Activated CD8-positive, alpha-beta T cell treated with anti-CD3 and anti-CD28 coated beads for 36 hours (primary cell): ENCODE measurements around the gene RMDN3. TPM values are rescaled to one million over a fixed set of nuclear protein-coding genes. Genes with fewer than 3 reads are reported as not detected.

Experiments
- ATAC-seq: fragments of 200-7000 bp; cut with Tn5 transposase; one replicate; pipeline ENCODE4 v1.10.0; 2021; ENCODE audit warnings: mild to moderate bottlenecking, moderate library complexity
- CTCF ChIA-PET: fragments of 350-600 bp; sonication (Branson Sonifier 250); formaldehyde crosslinking; loops from one replicate; lab custom pipeline; 2021; ENCODE audit warnings: antibody characterized with exemption; lab: Charles Lee
- POLR2A ChIA-PET: fragments of 350-600 bp; sonication (Branson Sonifier 250); formaldehyde crosslinking; loops from one replicate; lab custom pipeline; 2021; ENCODE audit warnings: antibody characterized with exemption; lab: Charles Lee
- DNase-seq: peaks from one replicate; pipeline ENCODE4 v3.0.0-alpha.2; 2020
- H3K27ac Mint-ChIP-seq: one replicate; pipeline ENCODE4 v1.8.0; 2021; ENCODE audit warnings: mild to moderate bottlenecking, mixed read lengths
- H3K27me3 Mint-ChIP-seq: one replicate; pipeline ENCODE4 v1.8.0; 2021; ENCODE audit warnings: mixed read lengths
- H3K36me3 Mint-ChIP-seq: one replicate; pipeline ENCODE4 v1.8.0; 2021; ENCODE audit warnings: low read depth, mixed read lengths
- H3K4me1 Mint-ChIP-seq: one replicate; pipeline ENCODE4 v1.8.0; 2021; ENCODE audit warnings: low read depth, mixed read lengths
- H3K4me3 Mint-ChIP-seq: one replicate; pipeline ENCODE4 v1.8.0; 2021; ENCODE audit warnings: mild to moderate bottlenecking, moderate library complexity, mixed read lengths
- H3K9me3 Mint-ChIP-seq: one replicate; pipeline ENCODE4 v1.8.0; 2021; ENCODE audit warnings: mixed read lengths
- intact Hi-C: fragments of 100-400 bp; cut with micrococcal nuclease; formaldehyde crosslinking; loops from one replicate; pipeline ENCODE4 v1.10.0; 2022
- total RNA-seq, 2 experiments: library from RNA; stranded (reverse); gene quantifications; one replicate each; pipeline ENCODE4 v1.2.3, GENCODE V29; 2021
- TF ChIP-seq, protein P1 (sequence below): fragments of 200-600 bp; IDR thresholded peaks from one replicate; pipeline ENCODE4 v1.8.0; 2022; ENCODE audit warnings: antibody characterized with exemption, mild to moderate bottlenecking

The RMDN3 gene
- total RNA-seq, 2 experiments from 2014 or later: 20.8 to 21.6 TPM

DNA sequence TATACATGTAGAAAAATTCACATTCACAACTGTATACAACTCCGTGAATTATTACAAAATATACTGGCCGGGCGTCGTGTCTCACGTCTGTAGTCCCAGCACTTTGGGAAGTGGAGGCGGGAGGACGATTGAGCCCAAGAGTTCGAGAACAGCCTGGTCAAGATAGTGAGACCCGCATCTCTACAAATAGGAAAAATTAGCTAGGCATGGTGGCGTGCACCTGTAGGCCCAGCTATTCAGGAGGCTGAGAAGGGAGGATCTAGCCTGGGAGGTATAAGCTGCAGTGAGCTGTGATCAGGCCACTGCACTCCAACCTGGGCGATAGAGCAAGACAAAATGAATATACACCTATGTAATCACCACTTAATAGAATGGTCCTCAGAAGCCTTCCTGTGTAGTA is 58.8 kb downstream of the RMDN3 start:
- TF ChIP-seq, protein P1, sequence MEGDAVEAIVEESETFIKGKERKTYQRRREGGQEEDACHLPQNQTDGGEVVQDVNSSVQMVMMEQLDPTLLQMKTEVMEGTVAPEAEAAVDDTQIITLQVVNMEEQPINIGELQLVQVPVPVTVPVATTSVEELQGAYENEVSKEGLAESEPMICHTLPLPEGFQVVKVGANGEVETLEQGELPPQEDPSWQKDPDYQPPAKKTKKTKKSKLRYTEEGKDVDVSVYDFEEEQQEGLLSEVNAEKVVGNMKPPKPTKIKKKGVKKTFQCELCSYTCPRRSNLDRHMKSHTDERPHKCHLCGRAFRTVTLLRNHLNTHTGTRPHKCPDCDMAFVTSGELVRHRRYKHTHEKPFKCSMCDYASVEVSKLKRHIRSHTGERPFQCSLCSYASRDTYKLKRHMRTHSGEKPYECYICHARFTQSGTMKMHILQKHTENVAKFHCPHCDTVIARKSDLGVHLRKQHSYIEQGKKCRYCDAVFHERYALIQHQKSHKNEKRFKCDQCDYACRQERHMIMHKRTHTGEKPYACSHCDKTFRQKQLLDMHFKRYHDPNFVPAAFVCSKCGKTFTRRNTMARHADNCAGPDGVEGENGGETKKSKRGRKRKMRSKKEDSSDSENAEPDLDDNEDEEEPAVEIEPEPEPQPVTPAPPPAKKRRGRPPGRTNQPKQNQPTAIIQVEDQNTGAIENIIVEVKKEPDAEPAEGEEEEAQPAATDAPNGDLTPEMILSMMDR: no peak
- ChIA-PET POLR2A (interaction anchor here (1.2 to 3.5 kb wide), 5 partner anchors 47 to 196 kb away, joined by 3 to 16 read pairs (median 5); partner anchors contain the start of genes CCDC32, GCHFR and RMDN3), CTCF (interaction anchor here (1.4 to 1.5 kb wide), 2 partner anchors 86 to 131 kb away, joined by 4 to 5 read pairs; partner anchors contain the start of gene CCDC32)
- H3K27me3 Mint-ChIP-seq: no peaks in the 10 kb centered on the region
- peaks cover 20% of the 10 kb centered on the region for H3K4me1 Mint-ChIP-seq
- peak overlapping the region; percentile 98 for H3K4me3 Mint-ChIP-seq
- intact Hi-C loops: no loop called here
- peak overlapping the region; percentile 99 for H3K27ac Mint-ChIP-seq
- DNase-seq: no peak
- peaks cover 50% of the 10 kb centered on the region for H3K36me3 Mint-ChIP-seq
- ATAC-seq: no peak
- no peaks in the 10 kb centered on the region for H3K9me3 Mint-ChIP-seq

DNA sequence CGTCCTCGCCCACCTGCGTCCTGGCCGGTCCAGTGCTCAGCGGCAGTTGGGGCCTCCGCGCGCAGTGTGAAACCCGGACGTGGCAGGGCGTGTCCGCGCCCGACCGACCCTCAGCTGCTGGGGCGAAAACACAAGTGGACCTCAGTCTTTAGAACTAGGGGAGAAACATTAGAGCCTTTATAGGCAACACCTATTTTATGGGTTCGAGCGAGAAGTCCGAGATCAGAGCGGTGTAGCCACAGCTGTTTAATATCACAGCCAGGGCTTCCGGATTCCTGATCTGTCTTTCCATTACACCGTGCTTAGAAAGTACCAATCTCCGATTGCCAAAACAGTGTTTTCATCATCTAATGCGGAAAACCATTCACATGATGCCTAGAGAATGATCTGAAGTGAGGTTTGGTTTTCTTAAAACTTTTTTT is 59.6 kb downstream of the RMDN3 start:
- intact Hi-C loops: no loop called here
- Mint-ChIP-seq H3K4me1 (peaks cover 20% of the 10 kb centered on the region), H3K27ac (peak overlapping the region; percentile 99), H3K36me3 (peaks cover 44% of the 10 kb centered on the region), H3K4me3 (peak overlapping the region; percentile 98), H3K9me3 (no peaks in the 10 kb centered on the region), H3K27me3 (no peaks in the 10 kb centered on the region)
- CTCF ChIA-PET: interaction anchor here (0.9 to 2.0 kb wide), 8 partner anchors 13 to 163 kb away, joined by 3 to 6 read pairs (median 4); partner anchors contain the start of genes CCDC32 and KNL1
- peak; percentile 40 for DNase-seq
- TF ChIP-seq, protein P1: no peak
- POLR2A ChIA-PET: interaction anchor here (0.9 to 3.5 kb wide), 21 partner anchors 10 to 588 kb away, joined by 3 to 16 read pairs (median 4); partner anchors contain the start of genes C15orf62, CCDC32, CHP1 and GCHFR
- ATAC-seq: peak; percentile 21

DNA sequence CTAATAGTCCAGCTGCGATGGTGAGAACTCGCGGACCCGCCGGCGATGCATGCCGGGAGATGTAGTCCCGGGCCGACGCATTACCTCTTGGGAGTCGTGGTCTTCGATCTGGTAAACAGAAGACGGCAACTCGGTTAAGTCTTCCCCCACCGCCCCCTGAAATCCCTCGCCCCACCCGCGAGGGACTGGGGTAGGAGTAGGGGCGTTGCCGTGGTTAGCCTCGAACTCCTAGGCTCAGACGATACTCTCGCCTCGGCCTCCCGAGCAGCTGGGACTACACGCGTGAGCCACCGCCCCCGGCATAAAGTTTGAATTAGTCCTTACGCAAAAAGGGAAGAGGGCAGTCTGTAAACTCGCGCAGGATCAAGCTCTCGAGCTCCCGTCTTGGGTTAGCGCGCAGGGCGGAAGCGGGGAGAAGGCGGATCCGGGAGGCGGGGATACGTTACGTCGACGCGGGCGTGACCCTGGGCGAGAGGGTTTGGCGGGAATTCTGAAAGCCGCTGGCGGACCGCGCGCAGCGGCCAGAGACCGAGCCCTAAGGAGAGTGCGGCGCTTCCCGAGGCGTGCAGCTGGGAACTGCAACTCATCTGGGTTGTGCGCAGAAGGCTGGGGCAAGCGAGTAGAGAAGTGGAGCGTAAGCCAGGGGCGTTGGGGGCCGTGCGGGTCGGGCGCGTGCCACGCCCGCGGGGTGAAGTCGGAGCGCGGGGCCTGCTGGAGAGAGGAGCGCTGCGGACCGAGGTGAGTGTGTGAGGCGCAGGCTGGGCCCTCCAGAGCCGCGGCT is 60.2 kb downstream of the RMDN3 start, which contains the start of gene RAD51:
RAD51 (plus strand) TSS at position 487 of the 781 bp plus-strand sequence. CDS start 3,585 bp downstream, outside the sequence.
- peaks cover 39% of the 10 kb centered on the region for H3K36me3 Mint-ChIP-seq
- CTCF ChIA-PET: interaction anchor here (0.6 to 2.0 kb wide), 19 partner anchors 9 to 520 kb away, joined by 3 to 6 read pairs (median 3); partner anchors contain the start of genes CCDC32, KNL1, RPUSD2 and VPS18
- intact Hi-C loops: no loop called here

DNA sequence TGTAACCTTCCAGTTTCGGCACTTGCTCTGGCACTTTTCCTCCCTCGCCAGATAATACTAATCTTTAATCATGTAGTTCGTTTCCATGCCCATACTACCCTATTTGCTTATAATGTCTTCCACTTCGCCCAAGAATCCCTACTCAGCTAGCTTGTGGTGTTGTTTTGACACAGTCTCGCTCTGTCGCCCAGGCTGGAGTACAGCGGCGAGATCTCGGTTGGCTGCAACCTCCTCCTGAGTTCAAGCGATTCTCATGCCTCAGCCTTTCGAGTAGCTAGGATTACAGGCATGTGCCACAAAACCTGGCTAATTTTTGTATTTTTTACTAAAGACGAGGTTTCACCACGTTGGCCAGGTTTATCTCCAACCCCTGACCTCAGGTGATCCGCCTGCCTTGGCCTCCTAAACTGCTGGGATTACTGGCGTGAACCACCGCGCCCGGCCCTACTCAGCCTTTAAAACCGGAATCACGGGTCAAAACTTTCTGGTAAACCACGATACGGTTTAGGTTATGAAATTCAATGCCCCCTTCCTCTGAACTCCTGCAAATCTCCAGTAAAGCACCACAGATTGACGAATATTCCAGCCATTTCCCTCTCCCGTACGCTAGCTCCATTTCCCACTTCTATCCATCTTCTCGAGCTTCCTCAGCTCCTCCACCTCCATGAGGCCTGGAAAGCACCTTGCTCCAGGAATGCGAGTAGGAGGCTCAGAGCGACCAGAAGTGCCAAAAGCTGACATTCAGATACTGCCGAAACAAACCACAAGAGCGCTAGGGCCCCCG is 61.0 kb downstream of the RMDN3 start:
- Mint-ChIP-seq H3K4me1 (peaks cover 20% of the 10 kb centered on the region), H3K4me3 (peak overlapping the region; percentile 98), H3K9me3 (no peaks in the 10 kb centered on the region), H3K27me3 (no peaks in the 10 kb centered on the region), H3K36me3 (peaks cover 31% of the 10 kb centered on the region), H3K27ac (peak overlapping the region; percentile 99)
- intact Hi-C loops: no loop called here
- CTCF ChIA-PET: interaction anchor here (0.6 to 2.2 kb wide), 21 partner anchors 9 to 521 kb away, joined by 3 to 6 read pairs (median 3); partner anchors contain the start of genes KNL1, RPUSD2 and VPS18
- no peak for ATAC-seq
- TF ChIP-seq, protein P1: no peak
- POLR2A ChIA-PET: interaction anchor here (0.8 to 3.5 kb wide), 22 partner anchors 8 to 590 kb away, joined by 3 to 16 read pairs (median 4); partner anchors contain the start of genes C15orf62, CHP1, DNAJC17 and GCHFR
- peak; percentile 13 for DNase-seq

More for the DNA sequence above, 60.2 kb downstream of the RMDN3 start, which contains the start of gene RAD51:
- peak; percentile 94 for ATAC-seq
- Mint-ChIP-seq H3K9me3 (no peaks in the 10 kb centered on the region), H3K27ac (peak within 1 kb of the TSS; percentile 99), H3K27me3 (no peaks in the 10 kb centered on the region), H3K4me3 (peak within 1 kb of the TSS; percentile 98), H3K4me1 (peaks cover 20% of the 10 kb centered on the region)
- TF ChIP-seq, protein P1: no peak
- DNase-seq: peak; percentile 96
- POLR2A ChIA-PET: interaction anchor here (0.8 to 3.5 kb wide), 29 partner anchors 8 to 589 kb away, joined by 3 to 16 read pairs (median 4); partner anchors contain the start of genes C15orf62, CCDC32, CHP1 and DNAJC17
